ENCODE data around the gene ARMC2. TPM values are rescaled to one million over a fixed set of nuclear protein-coding genes. Genes with fewer than 3 reads are reported as not detected.

The ARMC2 gene
- total and polyA plus RNA-seq, 2 experiments from 2014 or later: 2.7 to 4.4 TPM

DNA sequence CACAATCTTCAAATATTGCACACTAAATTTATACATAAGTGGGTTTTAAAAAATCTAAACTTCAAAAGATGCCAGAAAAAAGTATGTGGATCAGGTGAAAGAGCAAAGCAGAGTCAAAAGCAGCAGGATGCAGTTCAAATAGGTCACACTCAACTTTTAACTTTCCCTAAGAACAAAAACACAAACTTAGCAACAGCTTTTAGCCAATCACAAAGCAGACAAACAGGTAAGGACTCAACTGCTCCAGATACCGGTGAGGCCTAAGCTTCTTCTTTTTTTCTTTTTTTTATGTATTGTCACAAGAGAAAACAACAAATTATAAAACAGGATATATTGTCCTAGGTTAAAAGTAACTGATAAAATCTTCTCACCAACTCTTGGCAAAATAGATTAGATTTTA is 171.7 kb downstream of the ARMC2 start:
- no peak overlapping the region for H3K4me3 ChIP-seq
- no peaks in the 10 kb centered on the region for H3F3A ChIP-seq (replicated peaks; ENCODE audit: low read depth)
- H3K4me1 ChIP-seq (ENCODE audit: insufficient read depth): no peaks in the 10 kb centered on the region
- peak; percentile 49 for DNase-seq (ENCODE audit: low spot score)
- Mint-ChIP-seq H3K27me3 (ENCODE audit: insufficient read depth, low read depth, poor library complexity) (peaks cover 2% of the 10 kb centered on the region), H3K4me1 (peaks cover 7% of the 10 kb centered on the region; the same call in 2 of the 3 replicates), H3K27ac (no peak overlapping the region), H3K36me3 (ENCODE audit: low read depth) (no peaks in the 10 kb centered on the region), H3K4me3 (no peak overlapping the region), H3K9me3 (no peaks in the 10 kb centered on the region)
- H4K20me1 ChIP-seq (replicated peaks; ENCODE audit: insufficient read depth): no peaks in the 10 kb centered on the region
- no peak overlapping the region for H2AFZ ChIP-seq
- no peaks in the 10 kb centered on the region for H3K27me3 ChIP-seq (ENCODE audit: insufficient read depth)
- no peak overlapping the region for H3K27ac ChIP-seq (ENCODE audit: low read depth)
- no peak overlapping the region for H3K4me2 ChIP-seq
- no peaks in the 10 kb centered on the region for H3K9me2 ChIP-seq (ENCODE audit: insufficient read depth)
- TF ChIP-seq POLR2AphosphoS5 (IDR thresholded peaks at IDR 0.05; ENCODE audit: low read depth) (no peak), STAT1 (IDR thresholded peaks at IDR 0.05; ENCODE audit: unreplicated experiment) (no peak), NANOG (IDR thresholded peaks at IDR 0.05; ENCODE audit: borderline replicate concordance) (no peak), ZNF331 (CRISPR knock-in tag; IDR thresholded peaks at IDR 0.05; ENCODE audit: low read depth) (no peak)
- TF ChIP-seq, protein P1, sequence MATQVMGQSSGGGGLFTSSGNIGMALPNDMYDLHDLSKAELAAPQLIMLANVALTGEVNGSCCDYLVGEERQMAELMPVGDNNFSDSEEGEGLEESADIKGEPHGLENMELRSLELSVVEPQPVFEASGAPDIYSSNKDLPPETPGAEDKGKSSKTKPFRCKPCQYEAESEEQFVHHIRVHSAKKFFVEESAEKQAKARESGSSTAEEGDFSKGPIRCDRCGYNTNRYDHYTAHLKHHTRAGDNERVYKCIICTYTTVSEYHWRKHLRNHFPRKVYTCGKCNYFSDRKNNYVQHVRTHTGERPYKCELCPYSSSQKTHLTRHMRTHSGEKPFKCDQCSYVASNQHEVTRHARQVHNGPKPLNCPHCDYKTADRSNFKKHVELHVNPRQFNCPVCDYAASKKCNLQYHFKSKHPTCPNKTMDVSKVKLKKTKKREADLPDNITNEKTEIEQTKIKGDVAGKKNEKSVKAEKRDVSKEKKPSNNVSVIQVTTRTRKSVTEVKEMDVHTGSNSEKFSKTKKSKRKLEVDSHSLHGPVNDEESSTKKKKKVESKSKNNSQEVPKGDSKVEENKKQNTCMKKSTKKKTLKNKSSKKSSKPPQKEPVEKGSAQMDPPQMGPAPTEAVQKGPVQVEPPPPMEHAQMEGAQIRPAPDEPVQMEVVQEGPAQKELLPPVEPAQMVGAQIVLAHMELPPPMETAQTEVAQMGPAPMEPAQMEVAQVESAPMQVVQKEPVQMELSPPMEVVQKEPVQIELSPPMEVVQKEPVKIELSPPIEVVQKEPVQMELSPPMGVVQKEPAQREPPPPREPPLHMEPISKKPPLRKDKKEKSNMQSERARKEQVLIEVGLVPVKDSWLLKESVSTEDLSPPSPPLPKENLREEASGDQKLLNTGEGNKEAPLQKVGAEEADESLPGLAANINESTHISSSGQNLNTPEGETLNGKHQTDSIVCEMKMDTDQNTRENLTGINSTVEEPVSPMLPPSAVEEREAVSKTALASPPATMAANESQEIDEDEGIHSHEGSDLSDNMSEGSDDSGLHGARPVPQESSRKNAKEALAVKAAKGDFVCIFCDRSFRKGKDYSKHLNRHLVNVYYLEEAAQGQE (IDR thresholded peaks at IDR 0.05; ENCODE audit: unreplicated experiment): no peak
- no peaks in the 10 kb centered on the region for H3K36me3 ChIP-seq (ENCODE audit: insufficient read depth)
- peak; percentile 53; the same call in 2 of the 3 replicates for ATAC-seq
- H3K79me2 ChIP-seq (replicated peaks; ENCODE audit: insufficient read depth): no peaks in the 10 kb centered on the region

DNA sequence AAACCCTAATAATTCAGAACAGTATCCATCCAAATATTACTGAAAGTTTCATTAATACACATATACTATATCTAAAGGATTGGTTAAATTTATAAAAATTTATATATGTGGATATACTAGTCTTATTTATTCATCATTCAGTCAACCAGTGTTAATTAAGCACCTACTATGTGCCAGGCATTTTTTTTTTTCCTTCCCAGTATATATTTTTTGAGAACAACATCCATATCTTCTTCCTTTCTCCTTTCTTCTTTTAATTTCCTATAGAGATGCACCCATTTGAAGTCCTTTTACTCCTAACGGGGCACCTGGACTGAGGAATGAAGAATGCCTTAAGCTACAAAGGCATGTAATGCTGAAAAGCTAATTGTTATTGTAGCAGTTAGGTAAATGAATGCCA is 173.6 kb downstream of the ARMC2 start:
- Histone ChIP-seq H3K27me3 (ENCODE audit: insufficient read depth) (no peaks in the 10 kb centered on the region), H3K9me2 (ENCODE audit: insufficient read depth) (no peaks in the 10 kb centered on the region), H2AFZ (no peak overlapping the region), H3K4me3 (no peak overlapping the region), H3K4me1 (ENCODE audit: insufficient read depth) (no peaks in the 10 kb centered on the region), H3K79me2 (replicated peaks; ENCODE audit: insufficient read depth) (no peaks in the 10 kb centered on the region), H3K27ac (ENCODE audit: low read depth) (no peak overlapping the region), H4K20me1 (replicated peaks; ENCODE audit: insufficient read depth) (no peaks in the 10 kb centered on the region), H3K4me2 (no peak overlapping the region), H3F3A (replicated peaks; ENCODE audit: low read depth) (no peaks in the 10 kb centered on the region), H3K36me3 (ENCODE audit: insufficient read depth) (no peaks in the 10 kb centered on the region)
- no peaks in the 10 kb centered on the region for H3K9me3 Mint-ChIP-seq
- no peaks in the 10 kb centered on the region for H3K36me3 Mint-ChIP-seq (ENCODE audit: low read depth)
- ATAC-seq: no peak
- peak; percentile 41 for DNase-seq (ENCODE audit: low spot score)
- no peak overlapping the region for H3K27ac Mint-ChIP-seq
- H3K4me1 Mint-ChIP-seq: peaks cover 8% of the 10 kb centered on the region; the same call in 2 of the 3 replicates
- H3K4me3 Mint-ChIP-seq: no peak overlapping the region
- H3K27me3 Mint-ChIP-seq (ENCODE audit: insufficient read depth, low read depth, poor library complexity): peaks cover 2% of the 10 kb centered on the region
- TF ChIP-seq EZH2phosphoT487 (IDR thresholded peaks at IDR 0.05; ENCODE audit: unreplicated experiment) (no peak), NANOG (IDR thresholded peaks at IDR 0.05; ENCODE audit: borderline replicate concordance) (no peak), JUNB (IDR thresholded peaks at IDR 0.05; ENCODE audit: unreplicated experiment) (no peak), POLR2AphosphoS5 (IDR thresholded peaks at IDR 0.05; ENCODE audit: low read depth) (no peak), ZNF331 (CRISPR knock-in tag; IDR thresholded peaks at IDR 0.05; ENCODE audit: low read depth) (no peak), STAT1 (IDR thresholded peaks at IDR 0.05; ENCODE audit: unreplicated experiment) (no peak)
- TF ChIP-seq, protein P1 (IDR thresholded peaks at IDR 0.05; ENCODE audit: unreplicated experiment): no peak
- TF ChIP-seq, protein P2, sequence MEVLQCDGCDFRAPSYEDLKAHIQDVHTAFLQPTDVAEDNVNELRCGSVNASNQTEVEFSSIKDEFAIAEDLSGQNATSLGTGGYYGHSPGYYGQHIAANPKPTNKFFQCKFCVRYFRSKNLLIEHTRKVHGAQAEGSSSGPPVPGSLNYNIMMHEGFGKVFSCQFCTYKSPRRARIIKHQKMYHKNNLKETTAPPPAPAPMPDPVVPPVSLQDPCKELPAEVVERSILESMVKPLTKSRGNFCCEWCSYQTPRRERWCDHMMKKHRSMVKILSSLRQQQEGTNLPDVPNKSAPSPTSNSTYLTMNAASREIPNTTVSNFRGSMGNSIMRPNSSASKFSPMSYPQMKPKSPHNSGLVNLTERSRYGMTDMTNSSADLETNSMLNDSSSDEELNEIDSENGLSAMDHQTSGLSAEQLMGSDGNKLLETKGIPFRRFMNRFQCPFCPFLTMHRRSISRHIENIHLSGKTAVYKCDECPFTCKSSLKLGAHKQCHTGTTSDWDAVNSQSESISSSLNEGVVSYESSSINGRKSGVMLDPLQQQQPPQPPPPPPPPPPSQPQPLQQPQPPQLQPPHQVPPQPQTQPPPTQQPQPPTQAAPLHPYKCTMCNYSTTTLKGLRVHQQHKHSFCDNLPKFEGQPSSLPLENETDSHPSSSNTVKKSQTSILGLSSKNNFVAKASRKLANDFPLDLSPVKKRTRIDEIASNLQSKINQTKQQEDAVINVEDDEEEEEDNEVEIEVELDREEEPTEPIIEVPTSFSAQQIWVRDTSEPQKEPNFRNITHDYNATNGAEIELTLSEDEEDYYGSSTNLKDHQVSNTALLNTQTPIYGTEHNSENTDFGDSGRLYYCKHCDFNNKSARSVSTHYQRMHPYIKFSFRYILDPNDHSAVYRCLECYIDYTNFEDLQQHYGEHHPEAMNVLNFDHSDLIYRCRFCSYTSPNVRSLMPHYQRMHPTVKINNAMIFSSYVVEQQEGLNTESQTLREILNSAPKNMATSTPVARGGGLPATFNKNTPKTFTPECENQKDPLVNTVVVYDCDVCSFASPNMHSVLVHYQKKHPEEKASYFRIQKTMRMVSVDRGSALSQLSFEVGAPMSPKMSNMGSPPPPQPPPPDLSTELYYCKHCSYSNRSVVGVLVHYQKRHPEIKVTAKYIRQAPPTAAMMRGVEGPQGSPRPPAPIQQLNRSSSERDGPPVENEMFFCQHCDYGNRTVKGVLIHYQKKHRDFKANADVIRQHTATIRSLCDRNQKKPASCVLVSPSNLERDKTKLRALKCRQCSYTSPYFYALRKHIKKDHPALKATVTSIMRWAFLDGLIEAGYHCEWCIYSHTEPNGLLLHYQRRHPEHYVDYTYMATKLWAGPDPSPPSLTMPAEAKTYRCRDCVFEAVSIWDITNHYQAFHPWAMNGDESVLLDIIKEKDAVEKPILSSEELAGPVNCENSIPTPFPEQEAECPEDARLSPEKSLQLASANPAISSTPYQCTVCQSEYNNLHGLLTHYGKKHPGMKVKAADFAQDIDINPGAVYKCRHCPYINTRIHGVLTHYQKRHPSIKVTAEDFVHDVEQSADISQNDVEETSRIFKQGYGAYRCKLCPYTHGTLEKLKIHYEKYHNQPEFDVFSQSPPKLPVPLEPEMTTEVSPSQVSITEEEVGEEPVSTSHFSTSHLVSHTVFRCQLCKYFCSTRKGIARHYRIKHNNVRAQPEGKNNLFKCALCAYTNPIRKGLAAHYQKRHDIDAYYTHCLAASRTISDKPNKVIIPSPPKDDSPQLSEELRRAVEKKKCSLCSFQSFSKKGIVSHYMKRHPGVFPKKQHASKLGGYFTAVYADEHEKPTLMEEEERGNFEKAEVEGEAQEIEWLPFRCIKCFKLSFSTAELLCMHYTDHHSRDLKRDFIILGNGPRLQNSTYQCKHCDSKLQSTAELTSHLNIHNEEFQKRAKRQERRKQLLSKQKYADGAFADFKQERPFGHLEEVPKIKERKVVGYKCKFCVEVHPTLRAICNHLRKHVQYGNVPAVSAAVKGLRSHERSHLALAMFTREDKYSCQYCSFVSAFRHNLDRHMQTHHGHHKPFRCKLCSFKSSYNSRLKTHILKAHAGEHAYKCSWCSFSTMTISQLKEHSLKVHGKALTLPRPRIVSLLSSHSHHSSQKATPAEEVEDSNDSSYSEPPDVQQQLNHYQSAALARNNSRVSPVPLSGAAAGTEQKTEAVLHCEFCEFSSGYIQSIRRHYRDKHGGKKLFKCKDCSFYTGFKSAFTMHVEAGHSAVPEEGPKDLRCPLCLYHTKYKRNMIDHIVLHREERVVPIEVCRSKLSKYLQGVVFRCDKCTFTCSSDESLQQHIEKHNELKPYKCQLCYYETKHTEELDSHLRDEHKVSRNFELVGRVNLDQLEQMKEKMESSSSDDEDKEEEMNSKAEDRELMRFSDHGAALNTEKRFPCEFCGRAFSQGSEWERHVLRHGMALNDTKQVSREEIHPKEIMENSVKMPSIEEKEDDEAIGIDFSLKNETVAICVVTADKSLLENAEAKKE (CRISPR knock-in tag; IDR thresholded peaks at IDR 0.05): no peak

All from GM23338 (cell line).